GM19023 (cell line): Measurements from ENCODE around the gene GCH1.
"Not testable (repeated sequence)": the region's sequence is repeated elsewhere in the genome, so short reads cannot be mapped to it uniquely, and the experiment has no call there.

ENCODE experiments used
- ATAC-seq: cut with Tn5 transposase; IDR thresholded peaks from one replicate; pipeline ENCODE4 v1.9.1; 2021; ENCODE audit warnings: mild to moderate bottlenecking, moderate library complexity; ENCODE audit not compliant: unreplicated experiment

Gene GCH1

GRCh38 chr14:54804538-54805041, 98.0 kb downstream of the GCH1 start:
- ATAC-seq = no peak

GRCh38 chr14:54803926-54804537, 98.6 kb downstream of the GCH1 start:
- ATAC-seq = no peak

- ATAC-seq = no peak
Observed at GRCh38 chr14:54803396-54803795, 99.2 kb downstream of the GCH1 start.

GRCh38 chr14:54801482-54801881, 101.1 kb downstream of the GCH1 start:
- not testable (repeated sequence) for ATAC-seq

- no peak for ATAC-seq
Observed at GRCh38 chr14:54798465-54799124, 104.0 kb downstream of the GCH1 start.

- ATAC-seq = no peak
Observed at GRCh38 chr14:54797986-54798385, 104.6 kb downstream of the GCH1 start.

GRCh38 chr14:54797556-54797955, 105.1 kb downstream of the GCH1 start:
- ATAC-seq = no peak

- ATAC-seq = no peak
Observed at GRCh38 chr14:54796961-54797360, 105.7 kb downstream of the GCH1 start.

GRCh38 chr14:54794796-54795195, 107.8 kb downstream of the GCH1 start:
- no peak for ATAC-seq

- ATAC-seq = no peak
Observed at GRCh38 chr14:54794159-54794558, 108.5 kb downstream of the GCH1 start.

GRCh38 chr14:54792288-54792687, 110.3 kb downstream of the GCH1 start:
- ATAC-seq = no peak
